Measurements from ENCODE around the gene SLC6A1.

The SLC6A1 gene

DNA sequence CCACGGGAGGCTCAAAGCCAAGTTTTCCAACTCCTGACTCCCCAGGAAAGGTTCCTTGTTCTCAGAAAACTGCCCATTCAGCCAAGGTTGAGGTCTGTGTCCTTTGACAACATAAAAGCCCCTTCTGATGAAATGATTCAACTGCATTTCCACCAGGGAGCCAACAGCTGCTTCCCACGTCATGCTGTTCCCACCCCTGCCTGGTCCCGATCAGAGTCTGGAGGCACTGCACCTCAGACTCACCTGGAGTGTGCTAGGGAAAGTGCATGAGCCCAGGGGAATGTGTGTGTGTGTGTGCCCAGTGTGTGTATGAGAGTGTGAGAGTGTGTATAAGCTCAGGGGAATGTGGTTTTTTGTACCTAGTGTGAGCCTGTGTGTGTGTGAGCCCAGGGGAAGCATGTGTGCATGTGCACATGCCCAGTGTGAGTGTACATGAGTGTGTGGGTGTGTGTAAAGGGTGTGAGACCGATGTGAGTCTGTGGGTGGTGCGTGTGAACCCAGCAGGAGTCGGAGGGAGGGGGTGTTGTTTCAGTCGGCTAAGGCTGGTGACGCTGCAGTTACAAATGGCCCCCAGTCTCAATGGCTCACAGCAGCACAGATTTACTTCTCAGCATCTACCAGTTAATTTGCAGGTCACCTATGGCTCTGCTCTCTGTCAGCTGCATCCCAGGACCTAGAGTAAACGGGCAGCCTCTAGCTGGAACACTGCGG, 20.3 kb upstream of the SLC6A1 start:
- DNase-seq, result no peak

DNA sequence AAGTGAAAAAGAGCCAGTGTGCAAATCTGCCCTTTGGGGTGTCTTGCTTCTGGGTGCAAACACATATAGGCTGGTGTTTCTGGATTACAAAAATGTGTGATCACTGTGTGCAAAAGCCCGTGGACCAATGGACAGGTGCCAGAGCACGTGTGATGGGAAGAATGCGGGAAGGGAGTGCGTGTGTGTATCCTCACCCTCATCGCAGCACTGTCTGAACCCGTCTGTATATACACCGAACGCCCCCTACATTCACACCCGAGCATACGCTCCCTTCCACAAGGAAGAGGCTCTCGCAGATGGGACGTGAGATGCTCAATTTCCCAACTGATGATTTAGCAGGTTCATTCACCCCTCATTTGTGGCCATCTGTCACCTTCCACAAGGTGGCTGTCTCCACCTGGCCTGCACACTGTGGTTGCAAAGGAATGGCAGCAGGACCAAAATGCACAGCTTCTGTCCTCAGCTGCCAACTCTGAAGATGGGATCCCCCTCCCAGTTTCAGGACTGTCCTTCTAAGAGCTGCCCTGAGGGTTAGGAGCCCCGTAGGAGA, 19.4 kb upstream of the SLC6A1 start:
- no peak for DNase-seq

DNA sequence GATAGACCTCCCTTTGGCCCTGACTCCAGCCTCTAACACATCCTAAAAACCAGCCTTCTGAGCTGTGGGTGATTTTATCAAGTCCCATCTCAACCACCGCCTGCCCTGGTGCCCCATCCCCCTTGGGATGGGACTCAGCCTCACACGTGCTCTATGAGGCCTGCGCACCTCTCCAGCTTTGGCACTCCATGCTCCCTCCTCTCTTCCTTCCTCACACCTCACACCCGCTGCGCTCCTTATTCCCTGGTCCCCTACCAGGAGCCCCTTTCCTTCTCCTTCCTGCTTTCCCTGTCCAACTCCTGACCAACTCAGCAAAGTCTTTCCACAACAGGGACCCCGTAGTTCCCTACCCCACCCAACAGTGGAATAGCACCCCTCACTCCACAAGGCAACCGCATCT, 18.4 kb upstream of the SLC6A1 start:
- DNase-seq, result no peak

DNA sequence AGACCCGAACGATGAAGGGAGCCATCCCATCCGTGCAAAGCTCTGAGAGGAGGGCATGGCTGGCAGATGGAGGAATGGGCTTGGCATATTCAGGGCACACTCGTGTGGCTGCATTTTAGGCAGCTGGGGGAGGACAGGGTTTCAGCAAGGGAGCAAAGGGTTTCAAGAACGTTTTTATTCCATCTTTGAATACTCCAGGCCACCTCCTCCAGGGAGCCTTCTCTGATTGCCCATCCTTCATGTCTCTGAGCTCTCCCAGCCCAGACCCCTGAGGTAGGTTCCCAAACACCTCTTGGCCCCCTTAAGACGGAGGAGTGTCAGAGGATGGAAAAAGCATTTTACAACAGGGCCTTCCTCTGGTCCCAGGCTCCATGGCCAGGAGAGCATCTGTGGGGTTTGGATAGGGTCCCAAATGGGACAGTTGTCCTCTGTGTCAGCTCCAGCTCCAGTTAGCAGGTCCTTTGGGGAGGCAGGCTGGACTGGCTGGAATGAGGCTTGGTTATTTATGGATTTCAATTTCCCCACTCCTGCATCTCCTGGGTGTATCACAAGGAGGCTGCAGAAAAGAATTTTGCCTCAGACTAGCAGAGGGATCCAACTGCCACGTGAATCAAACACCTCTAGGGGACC, 17.7 kb upstream of the SLC6A1 start:
- DNase-seq, result no peak

DNA sequence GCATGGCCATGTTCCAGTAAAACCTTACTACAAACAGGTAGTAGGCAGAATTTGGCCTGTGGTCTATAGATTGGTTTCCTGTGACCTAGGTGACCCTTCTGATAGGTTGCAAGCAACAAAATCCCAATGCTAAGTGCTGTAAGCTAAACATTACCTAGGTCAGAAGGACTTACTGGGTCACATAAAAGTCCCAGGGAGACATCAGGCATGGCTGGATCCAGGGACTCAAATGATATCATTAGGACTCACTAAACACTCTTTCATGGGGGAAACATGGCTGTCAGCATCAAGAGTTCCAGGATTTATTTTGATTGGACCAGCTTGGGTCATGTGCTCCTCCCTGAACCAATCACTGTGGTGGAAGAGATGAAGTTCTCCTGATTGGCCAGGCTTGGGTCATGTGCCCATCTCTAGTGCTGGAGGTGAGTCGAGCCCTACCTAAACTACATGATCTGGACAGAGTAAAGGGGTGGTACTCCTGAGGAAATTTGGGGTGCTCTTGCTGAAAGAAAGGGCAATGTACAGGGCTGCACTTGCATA, 16.8 kb upstream of the SLC6A1 start:
- no peak for DNase-seq

DNA sequence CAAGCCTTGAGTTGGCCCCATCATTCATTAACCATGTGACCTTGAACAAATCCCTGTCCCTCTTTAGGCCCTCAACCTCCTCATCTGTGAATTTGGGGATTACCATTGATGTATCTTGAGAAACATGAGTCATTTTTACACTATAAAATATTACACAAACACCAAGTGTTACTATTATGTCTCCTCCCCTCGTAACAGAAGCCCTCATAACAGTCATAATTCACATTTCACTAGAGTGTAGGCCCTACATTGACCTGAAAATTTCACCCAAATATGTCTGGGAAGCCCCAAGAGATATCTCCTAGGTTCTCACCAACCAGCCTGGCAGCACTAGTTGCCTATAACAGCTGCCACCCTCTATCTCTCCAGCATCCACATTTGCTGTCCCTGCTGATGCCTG, 15.8 kb upstream of the SLC6A1 start:
- DNase-seq, result no peak

DNA sequence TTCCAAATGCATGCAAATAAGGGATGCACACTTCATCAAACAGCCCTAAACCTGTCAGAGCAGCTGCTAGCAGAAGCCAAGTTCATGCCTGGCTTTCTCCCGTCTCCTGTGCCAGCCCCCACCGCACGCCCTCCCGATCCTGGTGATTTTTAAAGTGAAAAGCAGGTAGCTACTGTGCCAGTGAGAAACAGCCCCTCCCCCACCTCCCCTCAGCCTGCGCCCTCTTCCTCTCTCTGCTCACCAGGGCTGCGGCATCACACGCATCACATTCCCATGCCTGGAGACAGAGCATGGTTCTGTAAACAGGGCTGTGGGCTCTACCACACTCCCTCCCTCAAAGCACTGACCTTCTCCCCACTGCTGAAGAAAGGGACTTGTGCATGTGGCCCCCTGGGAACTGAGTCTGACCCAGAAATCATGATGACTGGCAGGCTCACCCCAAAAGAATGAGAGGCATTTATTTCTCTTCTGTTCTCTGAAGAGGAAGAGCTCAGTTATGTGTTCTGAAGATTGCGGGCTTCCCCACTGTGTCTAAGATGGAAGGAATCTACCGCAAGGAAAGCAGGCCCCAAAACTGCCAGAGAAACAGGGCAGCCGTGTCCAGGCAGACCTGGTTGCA, 14.5 kb upstream of the SLC6A1 start:
- no peak for DNase-seq

DNA sequence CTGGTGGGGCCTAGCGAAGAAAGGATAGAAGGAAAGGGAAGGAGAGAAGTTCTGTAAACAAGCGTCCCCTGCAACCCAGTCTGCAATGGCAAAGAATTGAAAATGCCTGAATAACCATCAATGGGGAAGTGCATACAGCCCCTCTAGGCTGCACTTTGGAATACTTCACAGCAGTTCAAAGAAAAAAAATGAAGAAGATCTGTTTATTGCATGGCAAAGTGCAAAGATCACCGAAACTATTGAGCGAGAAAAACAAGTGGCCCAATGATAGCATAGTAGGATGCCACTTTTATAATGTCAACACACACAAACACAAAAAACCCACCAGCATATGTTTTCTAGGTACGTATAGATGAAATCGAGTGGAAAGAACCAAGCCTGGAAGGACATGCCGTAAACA, 13.6 kb upstream of the SLC6A1 start:
- no peak for DNase-seq

DNA sequence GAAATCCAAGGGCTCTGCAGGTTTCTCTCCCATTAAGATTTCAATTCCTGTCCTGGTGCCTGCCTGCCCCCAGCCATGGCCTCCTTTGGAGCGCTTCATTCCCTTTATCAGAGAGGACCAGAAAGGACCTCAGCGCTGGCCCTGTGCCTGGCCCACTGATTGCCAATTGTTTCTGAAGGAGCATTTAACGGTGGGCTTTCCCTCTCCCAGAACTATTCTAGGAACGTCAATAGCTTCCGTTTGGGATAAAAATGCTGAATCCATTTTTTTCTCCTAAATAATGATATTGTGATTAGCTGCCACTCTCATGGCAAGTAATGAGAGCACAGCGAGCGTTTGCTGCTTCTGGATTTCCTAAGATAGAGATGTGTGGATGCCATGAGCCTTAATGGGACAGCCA, 12.2 kb upstream of the SLC6A1 start:
- no peak for DNase-seq

DNA sequence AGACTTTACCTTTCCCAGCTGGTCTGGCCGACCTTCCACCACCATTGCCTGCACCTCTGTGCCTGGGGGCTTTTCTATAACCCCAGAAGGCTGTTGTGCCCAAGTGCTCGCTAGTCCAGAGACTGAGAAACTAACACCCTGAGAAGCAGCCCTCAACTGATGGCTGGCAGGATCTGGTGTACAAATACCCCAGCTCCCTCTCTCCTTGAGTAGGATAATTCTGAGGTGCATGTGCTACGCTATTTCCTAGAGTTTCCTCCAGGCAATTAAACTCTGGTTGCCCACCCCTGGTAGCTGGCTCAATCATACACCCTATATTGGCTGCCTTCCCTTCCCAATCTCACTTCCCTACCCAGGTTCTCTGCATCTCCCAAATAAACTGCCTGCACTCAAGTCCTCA, 11.5 kb upstream of the SLC6A1 start:
- DNase-seq, result no peak

DNA sequence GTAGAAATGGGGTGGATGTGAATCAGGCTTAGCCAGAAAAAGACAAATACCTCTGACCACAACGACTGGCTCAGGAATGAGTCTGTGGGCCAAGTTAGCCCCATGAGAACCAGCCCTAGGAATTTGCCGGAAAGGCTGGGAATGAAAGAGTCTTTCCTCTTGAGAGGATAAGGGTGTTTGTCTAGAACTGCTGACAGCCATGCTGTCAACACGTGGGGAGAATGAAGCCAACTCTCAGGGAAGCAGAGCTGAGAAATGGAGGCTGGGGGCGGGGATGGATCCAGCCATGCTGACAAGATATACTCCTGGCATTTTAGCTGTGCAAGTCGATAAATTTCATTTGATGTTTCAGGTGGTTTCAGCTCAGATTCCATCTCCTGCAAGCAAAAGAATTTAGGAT, 10.6 kb upstream of the SLC6A1 start:
- DNase-seq, result no peak

DNA sequence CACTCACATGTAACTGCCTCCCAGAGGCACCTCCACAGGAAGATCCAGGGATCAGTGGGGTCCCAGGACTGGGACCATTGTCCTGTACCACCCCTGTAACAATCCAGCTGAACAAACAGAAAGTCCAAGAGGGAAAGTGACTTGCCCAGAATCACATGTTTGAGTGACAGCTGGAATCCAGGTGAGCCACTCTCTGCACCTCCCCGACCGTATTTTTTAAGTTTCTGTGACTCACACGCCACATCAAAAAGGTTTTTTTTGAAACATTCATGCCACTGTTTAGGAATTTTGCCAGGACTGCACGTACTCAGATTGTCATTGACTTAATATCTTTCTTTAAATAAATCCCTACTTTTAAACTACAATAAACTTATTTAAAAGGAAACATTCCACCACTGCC, 9.8 kb upstream of the SLC6A1 start:
- DNase-seq, result no peak

DNA sequence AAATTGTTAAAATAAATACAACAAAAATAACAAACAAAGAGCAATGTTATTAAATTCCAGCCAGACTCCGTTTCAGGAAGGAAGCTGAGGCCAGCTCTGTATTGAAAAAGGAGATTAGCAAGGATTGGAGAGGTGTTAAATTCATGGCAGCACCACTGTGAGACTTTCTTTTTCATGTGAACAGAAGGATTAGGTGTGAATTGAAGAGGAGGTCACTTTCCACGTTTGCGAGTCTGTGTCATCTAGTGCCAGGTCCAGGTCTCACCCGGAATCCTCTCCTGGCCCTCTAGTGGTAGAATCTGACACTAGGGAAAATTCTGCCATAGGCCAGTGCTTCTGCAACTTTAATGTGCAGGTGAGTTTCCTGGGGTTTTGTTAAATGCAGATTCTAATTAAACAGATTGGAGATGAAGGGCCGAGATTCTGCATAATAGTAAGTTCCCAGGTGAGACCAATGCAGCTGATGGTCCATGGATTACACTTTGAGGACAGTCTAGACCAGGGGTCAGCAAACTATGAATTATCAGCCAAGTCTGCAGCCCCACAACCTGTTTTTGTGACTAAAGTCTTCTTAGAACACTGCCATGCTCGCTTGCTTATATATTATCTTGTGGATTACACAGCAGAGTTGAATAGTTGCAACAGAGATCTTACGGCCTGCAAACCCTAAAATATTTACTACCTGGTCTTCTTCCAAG, 9.2 kb upstream of the SLC6A1 start:
- DNase-seq, result no peak

DNA sequence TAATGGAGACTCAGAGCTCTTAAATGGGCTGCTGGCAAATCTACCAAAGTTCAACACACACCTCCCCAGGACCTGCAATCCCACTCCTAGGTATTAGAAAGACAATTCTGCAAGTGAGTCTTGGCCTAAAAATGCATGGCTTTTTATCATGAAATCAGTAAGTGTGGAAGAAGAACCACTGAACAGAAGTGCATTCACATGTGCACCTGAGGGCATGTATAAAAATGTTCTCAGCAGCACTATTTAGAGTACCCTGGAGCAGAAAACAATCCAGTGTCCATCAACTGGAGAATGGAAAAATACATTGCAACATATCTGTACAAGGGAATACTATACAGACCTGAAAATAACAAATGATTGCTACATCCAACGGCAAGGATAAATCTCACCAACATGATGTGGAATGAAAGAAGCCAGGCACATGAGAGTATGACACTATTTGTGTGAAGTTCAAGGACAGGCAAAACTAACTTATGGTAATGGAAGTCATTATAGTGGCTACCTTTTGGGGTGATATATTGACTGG, 8.1 kb upstream of the SLC6A1 start:
- no peak for DNase-seq

DNA sequence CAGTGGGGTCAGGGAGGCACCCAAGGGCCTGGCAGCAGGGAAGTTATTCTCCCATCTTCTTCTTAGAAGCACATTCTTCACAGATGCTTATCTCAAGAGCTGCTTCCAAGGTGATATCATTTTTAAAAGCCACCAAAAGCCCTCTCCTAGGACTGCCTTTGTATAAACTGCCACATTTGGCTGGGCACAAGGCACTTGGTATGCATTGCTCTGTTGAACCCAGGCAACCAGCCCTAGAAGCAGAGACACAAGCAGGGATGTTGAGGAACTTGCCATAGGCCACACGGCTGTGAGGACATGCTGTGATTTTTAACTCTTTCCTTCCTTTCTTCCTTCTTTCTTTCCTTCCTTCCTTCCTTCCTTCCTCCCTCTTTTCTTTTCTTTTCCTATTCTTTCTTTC, 7.4 kb upstream of the SLC6A1 start:
- no peak for DNase-seq

DNA sequence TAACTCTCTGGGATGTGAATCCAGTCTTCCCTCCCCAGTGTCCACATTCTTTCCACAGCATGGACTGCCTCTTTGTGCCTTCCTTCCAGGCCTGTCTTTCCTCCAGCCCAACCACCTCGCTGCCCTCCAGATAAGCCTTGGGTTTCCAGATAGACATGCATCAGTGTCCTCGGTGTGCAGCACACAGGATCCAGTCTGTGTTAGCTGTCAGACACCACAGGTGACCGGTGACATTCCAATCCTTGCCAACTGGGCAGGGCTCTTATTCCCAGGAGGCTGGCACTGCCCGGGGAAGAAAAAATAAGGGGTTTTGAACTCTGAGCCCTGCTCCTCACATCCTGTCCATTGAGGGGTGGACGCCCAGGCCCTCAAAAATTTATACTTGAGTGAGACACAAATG, 6.0 kb upstream of the SLC6A1 start:
- DNase-seq, result no peak

DNA sequence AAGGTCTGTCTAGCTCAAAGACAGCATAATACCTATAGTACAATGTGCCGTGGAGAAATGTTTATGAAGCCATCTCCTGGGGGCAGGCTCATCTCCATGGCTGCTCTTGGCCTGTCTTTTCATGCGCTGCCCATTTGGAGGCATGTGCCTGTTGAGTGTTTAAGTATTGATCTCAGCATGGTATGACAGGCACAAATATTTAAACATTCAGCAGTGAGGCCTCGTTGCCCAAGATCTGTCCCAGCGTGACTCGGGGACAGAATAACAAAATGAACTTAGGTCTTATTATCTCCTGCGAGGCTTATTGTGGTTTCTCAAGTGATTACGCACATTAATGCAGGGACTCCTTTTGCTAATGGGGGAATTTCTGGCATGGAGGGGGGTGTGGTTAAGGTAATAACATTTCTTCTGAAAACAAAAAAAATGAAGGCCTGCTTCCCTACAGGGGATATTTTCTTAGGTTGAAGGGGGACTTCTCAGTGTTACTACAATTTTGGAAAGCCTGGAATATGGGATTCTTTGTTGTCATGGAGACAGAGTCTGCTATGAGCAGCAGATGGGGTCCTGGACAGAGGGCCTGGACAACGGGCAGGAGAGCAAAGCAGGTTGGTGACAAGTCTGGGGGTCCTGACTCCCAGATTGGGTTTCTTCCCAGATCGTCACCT, 4.4 kb upstream of the SLC6A1 start:
- no peak for DNase-seq

DNA sequence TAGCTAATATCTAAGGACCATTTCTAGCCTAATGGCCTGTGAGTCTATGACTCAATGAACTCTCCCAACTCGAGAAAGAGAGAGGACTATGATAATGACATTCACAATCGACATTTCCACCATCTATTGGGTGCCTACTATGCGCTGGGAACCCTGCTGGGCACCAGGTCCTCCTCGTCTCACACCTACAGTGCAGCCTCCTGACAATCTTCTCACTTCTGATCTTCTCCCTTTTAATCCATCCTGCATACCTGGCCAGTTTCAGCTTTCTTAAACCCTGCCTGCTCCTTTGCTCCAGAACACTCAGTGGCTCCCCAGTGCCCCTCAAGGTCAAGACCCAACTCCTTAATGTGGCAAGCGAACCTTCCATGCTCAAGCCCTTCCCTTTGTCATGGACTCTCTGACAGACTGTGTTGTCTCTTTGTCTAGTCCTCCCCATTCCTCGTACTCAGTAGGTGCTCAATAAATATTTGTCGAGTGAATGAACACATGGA, 3.5 kb upstream of the SLC6A1 start:
- no peak for DNase-seq

DNA sequence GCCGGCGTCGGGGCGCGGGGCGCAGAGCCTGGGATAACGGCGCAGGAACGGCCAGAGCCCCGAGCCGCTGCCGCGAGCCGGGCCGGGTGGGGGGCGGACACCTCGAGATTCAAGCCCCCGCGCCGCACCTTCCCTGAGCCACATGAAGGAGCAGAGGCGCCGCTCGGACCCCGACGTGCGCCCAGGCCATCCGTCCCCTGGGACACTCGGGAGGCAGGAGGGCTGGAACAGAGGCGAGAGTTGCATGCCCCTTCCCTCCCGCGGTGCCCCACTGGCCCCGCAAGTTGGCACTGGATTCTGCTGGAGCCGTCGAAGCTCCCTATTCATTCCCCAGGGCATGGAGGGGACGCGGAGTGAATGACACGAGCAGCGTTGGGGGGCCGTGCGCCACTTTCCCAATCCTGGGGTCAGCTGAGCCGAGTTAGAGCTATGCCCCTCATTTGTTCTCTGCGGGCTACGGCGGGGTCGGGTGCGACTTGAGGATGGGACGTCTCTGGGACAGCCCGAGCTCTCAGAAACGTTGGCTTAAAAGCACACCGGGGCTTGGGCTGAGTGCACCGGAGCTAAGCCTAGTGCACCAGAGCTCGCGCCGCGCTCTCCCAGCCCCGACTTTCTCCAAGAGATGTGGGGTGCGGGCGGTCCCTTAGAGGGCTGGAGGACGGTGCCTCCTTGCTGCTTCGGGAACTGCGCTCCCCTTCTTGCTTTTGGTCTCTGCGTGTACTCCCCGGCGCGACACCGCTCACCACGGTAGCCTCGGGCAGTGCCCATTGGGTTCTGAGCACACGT, 588 bp downstream of the SLC6A1 start:
- no peak for DNase-seq

DNA sequence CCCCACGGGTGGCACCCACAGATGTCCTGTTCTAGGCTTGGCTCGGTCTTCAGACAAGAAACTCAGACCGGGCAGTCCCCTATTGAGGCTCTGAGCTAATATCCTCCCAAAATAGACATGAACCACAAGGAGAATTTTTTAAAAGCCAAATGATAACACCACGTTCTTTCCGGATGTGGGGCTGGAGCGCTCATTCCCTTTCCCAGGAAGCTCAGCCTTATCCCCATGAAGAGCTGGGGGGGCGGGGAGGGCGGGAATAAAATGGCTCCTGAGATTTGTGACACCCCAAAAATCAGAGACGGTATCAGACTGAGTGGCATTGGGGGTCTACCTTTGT, 1.1 kb downstream of the SLC6A1 start:
- no peak for DNase-seq

DNA sequence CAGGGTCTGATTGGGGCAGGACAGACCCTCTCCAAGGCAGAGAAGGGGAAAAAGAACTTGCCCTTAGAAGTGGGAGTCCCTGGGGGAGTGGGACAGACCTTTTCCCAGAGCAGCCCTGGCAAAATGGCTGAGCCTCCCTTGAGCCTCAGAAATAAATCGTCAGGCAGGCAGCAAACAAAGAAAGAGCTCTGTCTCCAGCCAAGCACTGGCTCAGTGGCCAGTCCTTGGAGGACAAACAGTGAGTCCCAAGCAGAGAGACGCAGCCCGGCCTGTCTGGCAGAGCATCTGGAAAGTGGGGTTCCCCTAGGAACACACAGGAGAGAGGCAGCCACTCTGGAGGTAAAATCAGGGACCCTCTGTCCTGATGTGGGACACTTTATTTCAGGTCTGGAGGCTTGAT, 1.8 kb downstream of the SLC6A1 start:
- no peak for DNase-seq

DNA sequence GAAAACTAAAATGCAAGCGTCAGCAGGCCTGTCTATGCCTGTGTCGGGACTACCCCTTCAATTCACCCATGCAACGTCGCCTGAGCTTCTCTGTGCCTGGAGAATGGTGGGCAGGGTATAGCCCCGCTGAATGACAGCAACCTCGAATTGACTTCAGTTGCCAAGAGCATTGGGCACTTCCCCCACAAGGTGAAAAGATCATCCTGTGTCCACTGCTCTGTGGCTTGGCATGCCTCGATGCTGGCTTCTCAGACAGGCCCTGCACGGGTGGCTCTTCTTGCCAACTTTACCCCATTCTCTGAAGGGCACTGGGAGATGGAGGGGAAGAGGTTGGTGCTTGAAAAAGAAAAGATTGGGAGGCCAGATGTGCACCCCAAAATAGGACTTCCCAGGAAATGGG, 3.3 kb downstream of the SLC6A1 start:
- no peak for DNase-seq
